HG02623 (cell line): ENCODE results near the gene ZNF471.

Experiments used
- ATAC-seq: cut with Tn5 transposase; IDR thresholded peaks from one replicate; pipeline ENCODE4 v1.9.1; 2021; ENCODE audit warnings: moderate library complexity; ENCODE audit not compliant: unreplicated experiment

Gene ZNF471

DNA sequence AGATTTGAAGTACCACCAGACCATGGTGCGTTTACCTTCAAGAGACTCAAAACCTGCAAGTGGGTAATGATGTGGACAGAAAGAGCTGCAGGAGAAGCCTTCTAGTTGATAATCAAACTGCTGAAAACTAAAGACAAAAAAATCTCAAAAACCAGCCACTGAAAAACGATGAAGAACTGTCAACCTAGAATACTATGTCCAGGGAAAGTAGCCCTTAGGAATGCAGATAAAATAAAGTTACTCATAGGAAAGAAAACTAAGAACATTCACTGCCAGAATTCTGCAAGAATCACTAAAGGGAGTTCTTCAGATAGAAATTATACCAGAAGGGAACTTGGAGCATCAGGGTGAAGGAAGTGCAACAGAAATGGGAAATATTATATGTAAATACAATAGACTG is 64.9 kb downstream of the ZNF471 start:
- no peak for ATAC-seq

DNA sequence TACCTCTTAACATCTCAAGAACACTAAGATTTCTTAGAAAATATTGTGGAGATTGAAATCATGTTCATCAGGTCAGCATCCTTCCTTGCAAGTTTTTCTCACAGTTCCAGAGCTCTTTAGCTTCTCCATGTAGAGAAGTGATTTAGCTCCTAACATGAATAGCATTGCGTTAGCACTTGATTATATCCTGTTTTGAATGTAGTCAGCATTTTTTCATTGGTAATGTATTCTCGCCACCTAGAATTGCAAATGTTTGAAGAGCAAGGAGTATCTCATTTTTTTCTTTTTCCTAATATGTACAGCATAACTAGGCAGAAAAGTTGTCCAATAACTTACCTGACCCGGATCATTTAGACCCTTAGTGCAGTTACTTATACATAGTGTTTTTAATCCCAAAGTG is 66.3 kb downstream of the ZNF471 start:
- no peak for ATAC-seq

DNA sequence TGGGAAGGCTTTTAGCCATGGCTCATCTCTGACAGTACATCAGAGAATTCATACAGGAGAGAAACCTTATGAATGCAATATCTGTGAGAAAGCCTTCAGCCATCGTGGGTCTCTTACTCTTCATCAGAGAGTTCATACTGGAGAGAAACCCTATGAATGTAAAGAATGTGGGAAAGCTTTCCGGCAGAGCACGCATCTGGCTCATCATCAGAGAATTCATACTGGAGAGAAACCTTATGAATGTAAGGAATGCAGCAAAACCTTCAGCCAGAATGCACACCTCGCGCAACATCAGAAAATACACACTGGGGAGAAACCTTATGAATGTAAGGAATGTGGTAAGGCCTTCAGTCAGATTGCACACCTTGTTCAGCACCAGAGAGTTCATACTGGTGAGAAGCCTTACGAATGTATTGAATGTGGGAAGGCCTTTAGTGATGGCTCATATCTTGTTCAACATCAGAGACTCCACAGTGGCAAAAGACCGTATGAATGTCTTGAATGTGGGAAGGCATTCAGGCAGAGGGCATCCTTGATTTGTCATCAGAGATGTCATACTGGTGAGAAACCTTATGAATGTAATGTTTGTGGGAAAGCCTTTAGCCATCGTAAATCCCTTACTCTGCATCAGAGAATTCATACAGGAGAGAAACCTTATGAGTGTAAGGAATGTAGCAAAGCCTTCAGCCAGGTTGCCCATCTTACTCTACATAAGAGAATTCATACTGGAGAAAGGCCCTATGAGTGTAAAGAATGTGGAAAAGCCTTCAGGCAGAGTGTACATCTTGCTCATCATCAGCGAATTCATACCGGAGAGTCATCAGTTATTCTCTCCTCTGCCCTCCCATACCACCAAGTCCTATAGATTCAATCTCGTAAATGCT is 70.3 kb downstream of the ZNF471 start:
- no peak for ATAC-seq
